Activated T-cell treated with anti-CD3 and anti-CD28 coated beads, Interleukin-2, amount 50 U/mL, for 24 hours (primary cell): Measurements from ENCODE around the gene CHI3L2.

Source experiments
- DNase-seq: peaks from one replicate; pipeline ENCODE4 v3.0.0-alpha.2; 2020
- H3K27ac Mint-ChIP-seq: 2 replicates; pipeline ENCODE4 v1.8.0; 2020; ENCODE audit warnings: mild to moderate bottlenecking, mixed read lengths
- H3K27me3 Mint-ChIP-seq: 2 replicates; pipeline ENCODE4 v1.8.0; 2020; ENCODE audit warnings: mixed read lengths
- H3K36me3 Mint-ChIP-seq: 2 replicates; pipeline ENCODE4 v1.8.0; 2020; ENCODE audit warnings: low read depth, mixed read lengths
- H3K4me1 Mint-ChIP-seq: 2 replicates; pipeline ENCODE4 v1.8.0; 2020; ENCODE audit warnings: low read depth, mixed read lengths
- H3K4me3 Mint-ChIP-seq: 2 replicates; pipeline ENCODE4 v1.8.0; 2020; ENCODE audit warnings: mild to moderate bottlenecking, moderate library complexity, mixed read lengths
- H3K9me3 Mint-ChIP-seq: 2 replicates; pipeline ENCODE4 v1.8.0; 2020; ENCODE audit warnings: mixed read lengths

Gene CHI3L2

DNA sequence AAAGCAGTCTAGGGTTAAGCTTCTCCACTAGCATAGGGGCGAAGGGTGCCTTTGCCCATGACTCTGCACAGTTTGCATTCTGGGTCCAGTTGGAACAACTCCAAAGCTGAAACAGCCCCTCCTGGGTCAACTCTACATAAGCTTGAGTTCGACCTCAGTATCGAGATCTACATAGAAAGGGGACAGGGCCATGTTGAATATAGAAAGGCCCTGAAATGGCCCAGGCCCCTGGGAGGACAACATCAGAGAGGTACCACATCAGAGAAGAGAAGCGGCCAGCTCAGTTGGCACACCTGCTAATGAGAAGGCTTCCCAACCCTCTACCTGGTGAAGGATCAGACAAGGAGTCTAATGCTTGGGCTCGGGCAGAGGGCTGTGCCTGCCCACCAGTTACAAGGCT, 28.7 kb upstream of the CHI3L2 start:
- DNase-seq: peak; percentile 51
- Mint-ChIP-seq H3K27me3 (no peaks in the 10 kb centered on the region), H3K36me3 (peaks cover 71% of the 10 kb centered on the region), H3K9me3 (no peaks in the 10 kb centered on the region), H3K4me1 (peaks cover 72% of the 10 kb centered on the region), H3K27ac (peak overlapping the region; percentile 98), H3K4me3 (peak overlapping the region; percentile 96)

DNA sequence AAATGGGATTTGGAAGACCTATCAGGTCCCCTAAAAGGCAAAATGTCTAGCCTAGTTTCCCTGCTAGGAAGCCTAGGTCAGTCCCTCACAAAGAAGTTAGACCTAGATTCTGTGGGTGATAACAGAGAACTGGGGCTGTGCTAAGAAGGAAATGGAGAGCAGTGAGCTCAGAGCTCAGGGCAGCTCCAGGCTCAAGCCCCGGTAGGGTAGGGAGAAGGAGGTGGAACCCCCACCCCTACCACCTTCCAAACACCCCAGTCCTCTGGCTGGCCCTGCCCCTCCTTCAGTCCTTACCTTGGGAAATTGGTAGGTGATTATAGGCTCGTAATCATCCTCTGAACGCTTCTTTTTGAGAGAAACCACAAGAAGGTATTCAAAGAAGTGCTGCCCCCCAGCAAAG, 28.2 kb upstream of the CHI3L2 start:
- DNase-seq: peak; percentile 57
- H3K4me3 Mint-ChIP-seq: peak overlapping the region; percentile 96
- H3K4me1 Mint-ChIP-seq: peaks cover 67% of the 10 kb centered on the region
- peak overlapping the region; percentile 98 for H3K27ac Mint-ChIP-seq
- H3K27me3 Mint-ChIP-seq: no peaks in the 10 kb centered on the region
- peaks cover 66% of the 10 kb centered on the region for H3K36me3 Mint-ChIP-seq
- H3K9me3 Mint-ChIP-seq: no peaks in the 10 kb centered on the region

DNA sequence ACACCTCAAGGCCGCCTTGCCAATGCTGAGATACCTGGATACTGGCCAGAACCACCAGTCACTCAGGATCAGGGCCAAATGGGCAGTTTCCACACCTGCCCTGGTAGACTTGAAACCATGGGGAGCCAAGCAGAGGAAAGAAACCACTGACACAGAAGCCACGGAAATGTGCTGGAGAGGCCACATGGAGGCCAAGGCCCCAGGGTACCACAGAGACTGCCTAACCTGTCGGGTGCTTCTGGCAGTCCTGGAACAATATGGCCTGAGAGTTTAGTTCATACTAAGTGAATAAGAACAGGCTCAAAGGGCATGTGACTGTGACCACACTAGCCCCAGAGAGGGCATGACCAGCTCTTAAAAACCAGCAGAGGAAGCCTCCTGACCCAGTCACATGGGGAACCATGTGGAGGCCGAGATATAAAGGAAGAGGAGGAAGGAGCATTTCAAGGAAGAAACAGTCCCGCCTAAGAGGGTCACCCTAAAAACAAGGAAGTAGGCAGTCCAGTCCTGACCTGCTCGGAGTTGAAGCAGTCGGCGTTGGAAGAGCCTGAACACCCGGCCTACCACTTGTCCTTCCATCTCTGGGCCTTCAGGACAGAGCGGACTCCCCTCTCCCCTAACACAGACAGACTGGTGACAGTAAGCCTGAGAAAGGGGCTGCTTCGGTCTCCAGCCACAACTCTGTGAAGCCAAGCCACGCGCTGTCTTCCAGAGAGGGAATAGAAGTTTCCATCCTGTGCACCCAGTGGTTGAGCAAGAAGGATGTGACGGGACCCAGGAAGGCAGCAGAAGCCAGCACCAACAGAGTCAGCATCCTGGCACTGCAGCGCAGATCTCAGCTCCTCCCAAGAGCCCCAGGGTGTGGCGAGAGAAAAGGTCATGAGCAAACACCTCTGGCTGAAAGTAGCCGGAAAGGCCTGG, 27.4 kb upstream of the CHI3L2 start, which contains the start of gene DENND2D:
Gene DENND2D (minus strand): TSS at position 766 of the 921 bp plus-strand sequence. CDS start 187 bp downstream, at position 579.
- H3K27me3 Mint-ChIP-seq: no peaks in the 10 kb centered on the region
- peak within 1 kb of the TSS; percentile 96 for H3K4me3 Mint-ChIP-seq
- H3K4me1 Mint-ChIP-seq: peaks cover 65% of the 10 kb centered on the region
- H3K27ac Mint-ChIP-seq: peak within 1 kb of the TSS; percentile 98
- H3K36me3 Mint-ChIP-seq: peaks cover 58% of the 10 kb centered on the region
- DNase-seq: peak; percentile 81
- H3K9me3 Mint-ChIP-seq: no peaks in the 10 kb centered on the region

DNA sequence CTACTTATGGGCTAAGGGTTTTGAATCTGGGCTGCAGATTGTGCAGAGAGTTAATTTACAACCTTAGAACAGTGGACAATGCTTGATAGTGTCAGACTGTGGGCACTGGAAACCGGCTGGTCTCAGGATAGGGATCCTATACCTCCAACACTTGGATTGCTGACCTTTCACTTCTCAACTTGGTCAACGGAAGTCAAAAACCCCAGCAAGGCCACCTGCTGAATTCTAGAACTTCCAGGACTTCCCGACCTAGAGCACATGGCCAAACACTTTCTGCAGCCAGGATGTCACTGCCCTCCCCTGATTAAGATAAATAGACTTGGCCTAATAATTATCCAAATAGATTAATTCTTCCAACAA, 26.7 kb upstream of the CHI3L2 start:
- H3K4me1 Mint-ChIP-seq: peaks cover 65% of the 10 kb centered on the region
- no peak for DNase-seq
- peaks cover 52% of the 10 kb centered on the region for H3K36me3 Mint-ChIP-seq
- H3K4me3 Mint-ChIP-seq: peak overlapping the region; percentile 96
- H3K27me3 Mint-ChIP-seq: no peaks in the 10 kb centered on the region
- H3K9me3 Mint-ChIP-seq: no peaks in the 10 kb centered on the region
- peak overlapping the region; percentile 98 for H3K27ac Mint-ChIP-seq

DNA sequence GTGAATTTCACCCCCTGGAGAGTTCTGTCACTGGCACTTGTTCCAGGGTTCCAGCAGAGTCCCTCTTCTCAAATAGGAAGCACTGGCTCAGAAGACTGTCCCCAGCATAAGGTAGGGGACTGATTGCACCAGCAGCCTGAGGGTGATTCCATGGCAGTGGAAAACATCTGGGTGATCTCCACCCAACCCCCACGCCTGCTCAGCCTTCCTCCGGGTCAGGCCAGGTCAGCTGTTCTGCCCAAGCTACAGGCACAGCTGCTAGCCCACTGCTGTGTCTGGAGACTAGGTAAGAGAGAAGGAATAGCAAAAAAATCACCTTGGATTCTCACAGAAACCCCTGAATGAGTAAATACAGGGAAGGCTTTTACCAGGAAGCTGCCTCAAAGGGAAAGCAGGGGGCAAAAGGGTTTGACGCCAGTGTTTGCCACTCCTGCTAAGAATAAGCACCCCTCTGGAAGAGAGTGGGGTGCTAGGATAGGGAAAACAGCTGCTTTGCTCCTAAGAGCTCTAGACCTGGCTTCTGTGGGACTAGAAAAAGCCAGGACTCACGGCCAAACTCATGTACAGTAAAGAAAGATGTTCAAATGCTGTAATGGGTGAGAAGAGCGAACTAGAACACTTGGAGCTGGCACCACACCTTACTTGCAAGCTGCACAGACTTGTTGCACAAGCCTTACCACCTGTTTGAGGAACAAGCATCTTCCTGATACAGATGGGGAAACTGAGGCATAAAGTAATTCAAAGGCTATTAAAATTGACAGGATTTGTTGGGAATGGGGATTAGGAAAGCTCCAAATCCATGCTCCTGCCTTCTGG, 26.0 kb upstream of the CHI3L2 start:
- no peaks in the 10 kb centered on the region for H3K27me3 Mint-ChIP-seq
- peaks cover 63% of the 10 kb centered on the region for H3K4me1 Mint-ChIP-seq
- H3K27ac Mint-ChIP-seq: peak overlapping the region; percentile 98
- H3K36me3 Mint-ChIP-seq: peaks cover 45% of the 10 kb centered on the region
- no peak for DNase-seq
- peak overlapping the region; percentile 96 for H3K4me3 Mint-ChIP-seq
- H3K9me3 Mint-ChIP-seq: no peaks in the 10 kb centered on the region

DNA sequence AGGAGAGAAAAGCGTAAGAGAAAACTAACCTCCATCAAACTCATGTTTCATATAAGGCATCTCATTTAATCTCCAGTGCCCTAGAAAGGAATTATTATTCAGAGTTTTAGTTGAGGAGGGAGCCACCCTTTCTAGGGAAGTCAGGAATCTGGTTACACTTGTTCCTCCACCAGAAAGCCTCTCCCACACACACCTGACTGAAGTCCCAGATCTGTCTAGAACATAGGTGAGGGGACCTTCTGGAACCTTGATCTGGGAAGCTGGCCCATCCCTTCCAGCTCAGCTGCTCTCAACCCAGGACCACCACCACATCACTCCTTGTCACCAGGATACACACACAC, 25.2 kb upstream of the CHI3L2 start:
- H3K27me3 Mint-ChIP-seq: no peaks in the 10 kb centered on the region
- peaks cover 36% of the 10 kb centered on the region for H3K36me3 Mint-ChIP-seq
- peak overlapping the region; percentile 96 for H3K4me3 Mint-ChIP-seq
- no peak for DNase-seq
- no peaks in the 10 kb centered on the region for H3K9me3 Mint-ChIP-seq
- peak overlapping the region; percentile 98 for H3K27ac Mint-ChIP-seq
- H3K4me1 Mint-ChIP-seq: peaks cover 58% of the 10 kb centered on the region

DNA sequence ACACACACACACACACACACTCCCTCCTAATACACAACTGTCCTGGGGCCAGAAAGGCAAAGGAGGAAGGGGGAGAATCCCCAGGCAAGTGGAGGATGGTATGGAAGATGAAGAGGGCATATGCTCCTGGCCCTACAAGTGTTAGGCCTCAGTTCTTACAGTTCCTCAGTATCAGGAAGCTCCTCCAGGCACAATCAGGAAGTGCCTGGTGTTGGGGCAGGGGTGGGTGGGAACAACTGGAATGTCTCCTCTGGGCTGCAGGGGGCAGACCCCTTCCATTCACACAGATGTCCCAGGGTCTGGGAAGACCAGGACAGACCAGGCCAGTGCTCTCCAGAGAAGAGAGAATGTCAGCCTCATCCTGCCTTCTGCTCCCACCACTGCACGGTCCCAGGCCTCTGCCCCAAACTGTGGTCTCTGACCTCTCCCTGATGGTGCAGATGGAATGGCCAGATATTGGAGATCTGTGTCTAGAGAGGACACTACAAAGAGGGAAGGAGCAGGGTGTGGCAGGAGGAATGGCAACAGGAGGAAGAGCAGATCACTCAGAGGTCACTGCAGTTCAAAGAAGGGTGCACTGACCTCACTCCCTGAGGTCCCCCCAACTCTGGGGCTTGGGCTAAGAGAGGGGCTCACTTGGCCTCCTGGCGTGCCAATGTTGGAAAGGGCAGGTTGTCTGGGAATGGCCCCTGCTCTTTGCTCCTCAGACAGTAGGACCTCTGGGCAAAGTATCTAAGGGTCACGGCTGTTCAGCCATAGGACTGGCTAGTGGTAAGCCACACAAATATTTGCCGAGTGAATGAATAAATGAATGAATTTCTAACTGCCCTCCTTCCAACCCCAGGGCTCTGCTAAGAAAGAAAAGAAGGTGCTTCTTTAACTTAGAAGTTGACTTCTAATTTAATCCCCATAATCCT, 24.5 kb upstream of the CHI3L2 start:
- no peaks in the 10 kb centered on the region for H3K9me3 Mint-ChIP-seq
- peaks cover 30% of the 10 kb centered on the region for H3K36me3 Mint-ChIP-seq
- H3K27ac Mint-ChIP-seq: peak overlapping the region; percentile 98
- H3K4me3 Mint-ChIP-seq: peak overlapping the region; percentile 96
- peaks cover 57% of the 10 kb centered on the region for H3K4me1 Mint-ChIP-seq
- no peaks in the 10 kb centered on the region for H3K27me3 Mint-ChIP-seq
- DNase-seq: no peak

DNA sequence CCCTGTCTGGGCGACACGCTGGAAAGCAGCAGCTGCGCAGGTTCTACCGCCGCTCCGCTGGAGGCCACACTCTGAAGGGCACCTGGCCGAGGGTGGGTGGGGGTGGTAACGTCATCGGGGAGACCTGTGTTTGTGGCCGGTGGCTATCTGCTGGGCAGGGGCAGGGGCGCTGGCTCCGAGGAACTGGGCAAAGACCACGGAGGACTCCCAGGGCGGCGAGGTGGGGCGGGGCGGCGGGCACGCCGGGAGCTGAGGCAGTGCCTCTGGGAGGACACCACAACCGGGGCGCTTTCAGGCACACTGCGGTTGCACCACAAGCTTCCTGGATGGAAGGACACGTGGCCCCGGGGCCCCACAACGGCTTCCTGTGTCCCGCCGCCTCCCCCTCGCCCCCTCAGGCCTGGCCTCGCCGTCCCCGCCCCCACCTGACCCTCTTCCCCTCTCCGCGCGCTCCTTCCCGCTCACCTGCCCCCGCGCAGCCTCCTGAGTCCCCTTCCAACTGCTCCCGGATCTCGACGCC, 23.8 kb upstream of the CHI3L2 start:
- H3K27me3 Mint-ChIP-seq: no peaks in the 10 kb centered on the region
- no peaks in the 10 kb centered on the region for H3K9me3 Mint-ChIP-seq
- DNase-seq: peak; percentile 89
- H3K4me1 Mint-ChIP-seq: peaks cover 61% of the 10 kb centered on the region
- H3K4me3 Mint-ChIP-seq: peak overlapping the region; percentile 96
- peaks cover 22% of the 10 kb centered on the region for H3K36me3 Mint-ChIP-seq
- peak overlapping the region; percentile 98 for H3K27ac Mint-ChIP-seq

DNA sequence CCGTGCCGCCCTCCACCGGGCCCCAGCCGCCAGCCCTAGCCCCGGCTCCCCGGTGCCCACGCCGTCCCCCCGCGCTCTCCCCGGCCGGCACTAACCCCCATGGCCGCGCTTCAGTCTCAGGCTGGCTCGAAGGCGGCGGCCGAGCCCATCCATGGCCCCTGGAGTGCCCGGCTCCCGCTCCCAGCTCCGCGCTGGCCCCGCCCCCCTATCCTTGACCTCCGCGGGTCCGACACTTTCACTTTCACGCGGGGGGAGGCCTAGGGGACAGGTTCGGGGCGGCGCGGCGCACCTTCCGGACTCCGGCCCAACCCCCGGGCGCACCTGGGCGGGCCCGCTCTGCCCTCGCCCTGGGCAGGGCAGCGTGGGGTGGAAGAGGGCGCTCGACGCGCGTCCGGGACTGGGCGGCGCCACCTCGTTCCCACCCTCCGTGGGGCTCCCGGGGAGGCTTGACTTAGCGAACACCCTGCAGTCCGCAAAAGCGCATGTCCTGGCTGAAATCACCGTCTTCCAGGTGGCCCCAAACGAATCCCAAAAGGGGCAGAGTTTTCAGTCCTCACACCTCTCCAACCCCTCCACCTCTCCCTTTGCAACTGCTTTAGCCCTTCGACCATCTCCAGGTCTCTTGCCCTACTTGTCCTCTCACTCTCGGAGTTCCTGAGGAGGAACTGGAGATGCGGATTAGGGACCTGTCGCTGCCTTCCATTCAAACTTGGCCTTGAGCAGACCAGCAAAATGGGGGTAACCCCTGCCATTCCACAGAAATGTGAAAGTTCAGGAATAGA, 23.1 kb upstream of the CHI3L2 start:
- Mint-ChIP-seq H3K4me1 (peaks cover 67% of the 10 kb centered on the region), H3K27me3 (no peaks in the 10 kb centered on the region), H3K36me3 (peaks cover 16% of the 10 kb centered on the region), H3K4me3 (peak overlapping the region; percentile 96), H3K27ac (peak overlapping the region; percentile 98), H3K9me3 (no peaks in the 10 kb centered on the region)
- peak; percentile 82 for DNase-seq

DNA sequence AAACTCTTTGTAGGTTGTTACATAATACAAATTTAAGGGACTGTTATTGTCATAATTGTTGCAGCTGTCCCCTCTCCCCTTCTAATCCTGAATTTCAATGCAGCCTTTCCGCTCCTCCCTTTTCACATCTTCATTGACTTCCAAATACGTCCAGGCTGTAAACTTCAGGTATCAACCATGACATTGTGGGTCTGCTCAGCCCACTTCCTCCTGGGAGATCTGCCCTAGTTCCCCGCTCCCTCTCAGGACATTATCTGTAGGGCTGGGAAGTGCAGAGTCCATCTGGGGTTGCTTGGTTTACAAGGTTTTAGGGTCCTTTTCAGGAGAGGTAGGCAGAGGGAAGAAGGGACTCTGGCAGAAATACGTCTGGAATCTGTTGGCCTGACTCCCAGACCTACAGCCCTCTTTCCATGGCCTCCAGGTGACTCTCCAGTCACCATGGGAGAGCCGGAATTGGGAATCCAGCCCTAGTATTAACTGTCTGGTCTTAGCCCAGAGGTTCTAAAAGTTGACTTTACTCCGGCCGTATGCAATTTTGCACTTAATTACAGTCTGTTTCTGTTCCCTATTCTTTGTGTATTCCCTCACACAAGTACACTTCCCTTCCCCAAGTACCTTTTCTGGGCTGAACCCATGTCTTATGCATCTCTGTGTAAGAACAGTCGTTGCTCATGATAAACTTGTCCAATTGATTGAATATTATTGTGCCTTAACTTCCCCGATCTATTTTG, 22.4 kb upstream of the CHI3L2 start:
- DNase-seq: no peak
- Mint-ChIP-seq H3K4me3 (peak overlapping the region; percentile 96), H3K36me3 (peaks cover 8% of the 10 kb centered on the region)

DNA sequence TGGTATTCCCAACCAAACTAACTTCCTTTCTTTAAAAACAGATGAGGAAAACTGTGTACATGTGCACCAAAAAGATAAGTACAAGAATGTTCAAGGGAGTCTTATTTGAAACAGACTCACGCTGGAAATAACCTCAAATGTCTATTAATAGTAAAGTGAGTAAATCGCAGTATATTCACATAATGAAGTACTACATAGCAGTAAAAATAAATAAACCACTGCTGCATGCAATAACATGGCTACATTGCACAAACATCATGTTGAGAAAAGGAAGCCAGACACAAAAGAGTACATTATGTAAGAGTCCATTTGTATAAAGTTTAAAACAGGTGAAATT, 21.8 kb upstream of the CHI3L2 start:
- no peak overlapping the region for H3K4me3 Mint-ChIP-seq
- H3K4me1 Mint-ChIP-seq: peaks cover 73% of the 10 kb centered on the region
- H3K27me3 Mint-ChIP-seq: no peaks in the 10 kb centered on the region
- H3K9me3 Mint-ChIP-seq: no peaks in the 10 kb centered on the region
- DNase-seq: no peak
- peaks cover 3% of the 10 kb centered on the region for H3K36me3 Mint-ChIP-seq
- H3K27ac Mint-ChIP-seq: no peak overlapping the region

More for the DNA sequence above, 22.4 kb upstream of the CHI3L2 start:
- H3K27ac Mint-ChIP-seq: peak overlapping the region; percentile 85
- peaks cover 74% of the 10 kb centered on the region for H3K4me1 Mint-ChIP-seq
- H3K9me3 Mint-ChIP-seq: no peaks in the 10 kb centered on the region
- H3K27me3 Mint-ChIP-seq: no peaks in the 10 kb centered on the region

DNA sequence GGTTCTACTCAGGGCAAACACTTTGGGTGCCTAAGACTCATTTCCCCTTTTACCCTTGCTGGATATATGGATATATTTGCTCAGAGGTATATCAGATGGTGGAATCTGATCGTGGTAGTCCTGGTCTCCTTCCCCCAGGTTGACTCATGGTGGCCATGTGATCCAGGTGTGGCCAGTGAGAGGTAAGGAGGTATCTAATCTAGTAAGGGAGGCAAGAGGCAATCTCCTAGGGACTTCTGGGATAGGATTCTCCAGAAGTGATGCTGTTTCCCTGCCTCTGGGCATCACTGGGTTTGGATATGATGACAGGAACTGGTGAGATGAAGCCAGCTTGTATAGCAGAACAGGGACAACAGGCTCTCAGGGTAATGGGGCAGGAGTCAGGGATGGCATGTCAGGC, 18.6 kb upstream of the CHI3L2 start:
- Mint-ChIP-seq H3K4me3 (no peak overlapping the region), H3K9me3 (no peaks in the 10 kb centered on the region), H3K27me3 (no peaks in the 10 kb centered on the region), H3K36me3 (no peaks in the 10 kb centered on the region), H3K27ac (no peak overlapping the region), H3K4me1 (peaks cover 67% of the 10 kb centered on the region)
- no peak for DNase-seq

DNA sequence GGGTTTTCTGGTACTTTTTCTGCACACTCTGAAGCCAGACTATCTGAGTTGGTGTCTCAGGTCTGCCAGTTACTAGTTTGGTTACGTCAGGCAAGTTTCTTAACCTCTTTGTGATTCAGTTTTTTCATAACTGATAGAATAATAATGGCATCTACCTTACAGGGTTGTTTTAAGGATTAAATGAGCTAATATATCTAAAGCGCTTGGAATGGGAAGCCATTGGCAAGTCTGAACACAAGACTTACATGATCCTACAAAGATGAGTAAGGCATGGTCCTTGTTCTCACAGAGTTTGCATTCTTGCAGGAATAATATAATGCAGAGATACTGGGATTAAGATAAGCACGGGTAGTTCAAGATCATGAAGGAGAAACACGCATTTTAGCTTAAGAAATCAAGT, 17.9 kb upstream of the CHI3L2 start:
- Mint-ChIP-seq H3K9me3 (no peaks in the 10 kb centered on the region), H3K4me1 (peaks cover 73% of the 10 kb centered on the region), H3K36me3 (no peaks in the 10 kb centered on the region), H3K4me3 (no peak overlapping the region), H3K27ac (no peak overlapping the region), H3K27me3 (no peaks in the 10 kb centered on the region)
- DNase-seq: no peak
